Fibroblast of skin of right quadriceps (primary cell): ENCODE results near the gene PTCSC3.

Experiments
- DNase-seq: peaks from one replicate; pipeline ENCODE4 v3.0.0-alpha.2; 2013

Gene PTCSC3

GRCh38 chr14:36176524-36176923, at the start of gene PTCSC3:
Gene PTCSC3, minus strand, starts transcription at chr14:36176722.
- DNase-seq: peak; percentile 33

- DNase-seq: no peak
These were observed 49.6 kb upstream of the PTCSC3 start for GRCh38 chr14:36226164-36226563.

- no peak for DNase-seq
These were observed 47.7 kb upstream of the PTCSC3 start for GRCh38 chr14:36224176-36224575.

- no peak for DNase-seq
These were observed 47.0 kb upstream of the PTCSC3 start for GRCh38 chr14:36223558-36223957.

- no peak for DNase-seq
These were observed 46.5 kb upstream of the PTCSC3 start for GRCh38 chr14:36222952-36223468.

GRCh38 chr14:36222337-36222736, 45.8 kb upstream of the PTCSC3 start:
- no peak for DNase-seq

- DNase-seq: no peak
These were observed 44.6 kb upstream of the PTCSC3 start for GRCh38 chr14:36221112-36221511.

- no peak for DNase-seq
These were observed 41.2 kb upstream of the PTCSC3 start for GRCh38 chr14:36217732-36218131.

- DNase-seq: no peak
These were observed 40.5 kb upstream of the PTCSC3 start for GRCh38 chr14:36217027-36217426.

- no peak for DNase-seq
These were observed 38.7 kb upstream of the PTCSC3 start for GRCh38 chr14:36215217-36215598.

- no peak for DNase-seq
These were observed 38.1 kb upstream of the PTCSC3 start for GRCh38 chr14:36214476-36215216.

- no peak for DNase-seq
These were observed 36.5 kb upstream of the PTCSC3 start for GRCh38 chr14:36212987-36213386.

- no peak for DNase-seq
These were observed 36.1 kb upstream of the PTCSC3 start for GRCh38 chr14:36212577-36212976.

GRCh38 chr14:36208690-36209278, 32.3 kb upstream of the PTCSC3 start:
- DNase-seq: no peak

- no peak for DNase-seq
These were observed 31.0 kb upstream of the PTCSC3 start for GRCh38 chr14:36207500-36207899.

GRCh38 chr14:36204461-36205073, 28.0 kb upstream of the PTCSC3 start:
- no peak for DNase-seq

GRCh38 chr14:36198378-36198777, 21.9 kb upstream of the PTCSC3 start:
- no peak for DNase-seq

- no peak for DNase-seq
These were observed 18.1 kb upstream of the PTCSC3 start for GRCh38 chr14:36194663-36195062.

- DNase-seq: no peak
These were observed 16.0 kb upstream of the PTCSC3 start for GRCh38 chr14:36192530-36192929.

GRCh38 chr14:36183402-36183801, 6.9 kb upstream of the PTCSC3 start:
- no peak for DNase-seq

GRCh38 chr14:36181417-36181816, 4.9 kb upstream of the PTCSC3 start:
- no peak for DNase-seq

GRCh38 chr14:36177489-36177888, 967 bp upstream of the PTCSC3 start:
- no peak for DNase-seq

- DNase-seq: no peak
These were observed 1.6 kb downstream of the PTCSC3 start for GRCh38 chr14:36174767-36175424.

GRCh38 chr14:36173161-36173560, 3.4 kb downstream of the PTCSC3 start:
- DNase-seq: no peak
